ENCODE results near the gene DRD3.
A peak's percentile ranks its signal among the peaks of the same experiment; 100 is the strongest.

The DRD3 gene
- long read RNA-seq = 0 reads

DNA sequence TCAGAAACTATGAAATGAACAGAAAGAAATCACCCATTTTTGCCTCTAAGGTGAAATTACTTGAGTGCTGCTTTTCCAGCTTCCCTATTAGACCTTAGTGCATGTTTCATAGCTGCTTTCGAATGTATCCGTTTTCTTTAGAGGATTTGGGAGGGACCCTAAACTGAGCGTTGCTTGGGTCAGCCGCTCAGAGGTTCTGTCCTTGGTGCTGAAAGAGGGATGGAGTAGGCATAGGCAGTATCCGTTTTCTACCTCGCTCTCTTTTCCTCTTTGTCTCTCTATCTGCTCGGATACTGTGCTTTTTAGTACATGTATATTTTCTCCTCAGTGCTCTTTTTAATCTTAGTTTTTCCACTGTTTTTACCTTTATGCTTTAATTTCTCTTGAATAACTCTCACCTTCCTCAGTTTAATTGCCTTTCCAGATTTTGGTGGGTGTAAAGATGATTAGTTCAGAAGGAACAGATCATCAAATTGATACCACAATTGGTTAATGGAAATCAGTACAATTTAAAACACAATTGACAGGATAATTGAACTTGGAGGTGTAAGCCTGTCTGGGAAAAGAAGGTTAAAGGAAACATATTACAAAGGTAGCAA, at the start of gene DRD3:
TSS of gene DRD3 (minus strand) at position 283 of the 599 bp plus-strand sequence. CDS start 7,060 bp downstream, outside the sequence.
- Histone ChIP-seq H3K4me3 (replicated peaks; ENCODE audit: insufficient read depth, low read length) (no peak within 1 kb of the TSS), H3K27ac (replicated peaks) (no peak within 1 kb of the TSS), H3K27me3 (ENCODE audit: insufficient read depth, poor library complexity, severe bottlenecking) (peaks cover 6% of the 10 kb centered on the region)
- no peak for DNase-seq (ENCODE audit: low read depth in 1 of 2, low spot score in 1 of 2)
- TF ChIP-seq SPI1 (IDR thresholded peaks at IDR 0.05; ENCODE audit: borderline replicate concordance, low read depth) = no peak
- TF ChIP-seq, protein P1, sequence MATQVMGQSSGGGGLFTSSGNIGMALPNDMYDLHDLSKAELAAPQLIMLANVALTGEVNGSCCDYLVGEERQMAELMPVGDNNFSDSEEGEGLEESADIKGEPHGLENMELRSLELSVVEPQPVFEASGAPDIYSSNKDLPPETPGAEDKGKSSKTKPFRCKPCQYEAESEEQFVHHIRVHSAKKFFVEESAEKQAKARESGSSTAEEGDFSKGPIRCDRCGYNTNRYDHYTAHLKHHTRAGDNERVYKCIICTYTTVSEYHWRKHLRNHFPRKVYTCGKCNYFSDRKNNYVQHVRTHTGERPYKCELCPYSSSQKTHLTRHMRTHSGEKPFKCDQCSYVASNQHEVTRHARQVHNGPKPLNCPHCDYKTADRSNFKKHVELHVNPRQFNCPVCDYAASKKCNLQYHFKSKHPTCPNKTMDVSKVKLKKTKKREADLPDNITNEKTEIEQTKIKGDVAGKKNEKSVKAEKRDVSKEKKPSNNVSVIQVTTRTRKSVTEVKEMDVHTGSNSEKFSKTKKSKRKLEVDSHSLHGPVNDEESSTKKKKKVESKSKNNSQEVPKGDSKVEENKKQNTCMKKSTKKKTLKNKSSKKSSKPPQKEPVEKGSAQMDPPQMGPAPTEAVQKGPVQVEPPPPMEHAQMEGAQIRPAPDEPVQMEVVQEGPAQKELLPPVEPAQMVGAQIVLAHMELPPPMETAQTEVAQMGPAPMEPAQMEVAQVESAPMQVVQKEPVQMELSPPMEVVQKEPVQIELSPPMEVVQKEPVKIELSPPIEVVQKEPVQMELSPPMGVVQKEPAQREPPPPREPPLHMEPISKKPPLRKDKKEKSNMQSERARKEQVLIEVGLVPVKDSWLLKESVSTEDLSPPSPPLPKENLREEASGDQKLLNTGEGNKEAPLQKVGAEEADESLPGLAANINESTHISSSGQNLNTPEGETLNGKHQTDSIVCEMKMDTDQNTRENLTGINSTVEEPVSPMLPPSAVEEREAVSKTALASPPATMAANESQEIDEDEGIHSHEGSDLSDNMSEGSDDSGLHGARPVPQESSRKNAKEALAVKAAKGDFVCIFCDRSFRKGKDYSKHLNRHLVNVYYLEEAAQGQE (IDR thresholded peaks at IDR 0.05; ENCODE audit: insufficient replicate concordance, low read depth) = peak; percentile 97

DNA sequence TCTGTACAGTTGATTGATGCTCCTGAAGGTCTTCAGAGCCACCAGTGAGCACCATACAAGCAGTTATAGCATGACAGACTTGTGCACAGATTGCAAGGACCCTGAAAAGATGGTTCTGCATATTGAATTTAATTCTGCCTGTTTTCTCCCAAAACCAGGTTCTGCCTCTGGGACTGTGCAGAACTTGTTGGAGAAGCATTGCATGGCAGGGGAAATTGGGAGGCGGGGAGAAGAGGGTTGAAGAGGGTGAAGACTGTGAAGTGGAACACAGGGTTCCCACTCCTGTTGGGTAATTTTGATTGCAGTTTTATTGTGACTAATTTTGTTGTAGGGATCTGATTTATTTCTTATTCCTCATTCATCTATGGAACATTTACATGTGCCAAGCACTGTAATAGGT, 48.2 kb upstream of the DRD3 start:
- DNase-seq (ENCODE audit: low read depth in 1 of 2, low spot score in 1 of 2) = no peak
- TF ChIP-seq GABPA (IDR thresholded peaks at IDR 0.05; ENCODE audit: low read depth) (no peak), POLR2AphosphoS5 (IDR thresholded peaks at IDR 0.05; ENCODE audit: low read depth) (no peak), SPI1 (IDR thresholded peaks at IDR 0.05; ENCODE audit: borderline replicate concordance, low read depth) (no peak)
- TF ChIP-seq, protein P1 (IDR thresholded peaks at IDR 0.05; ENCODE audit: insufficient replicate concordance, low read depth) = no peak
- TF ChIP-seq, protein P2, sequence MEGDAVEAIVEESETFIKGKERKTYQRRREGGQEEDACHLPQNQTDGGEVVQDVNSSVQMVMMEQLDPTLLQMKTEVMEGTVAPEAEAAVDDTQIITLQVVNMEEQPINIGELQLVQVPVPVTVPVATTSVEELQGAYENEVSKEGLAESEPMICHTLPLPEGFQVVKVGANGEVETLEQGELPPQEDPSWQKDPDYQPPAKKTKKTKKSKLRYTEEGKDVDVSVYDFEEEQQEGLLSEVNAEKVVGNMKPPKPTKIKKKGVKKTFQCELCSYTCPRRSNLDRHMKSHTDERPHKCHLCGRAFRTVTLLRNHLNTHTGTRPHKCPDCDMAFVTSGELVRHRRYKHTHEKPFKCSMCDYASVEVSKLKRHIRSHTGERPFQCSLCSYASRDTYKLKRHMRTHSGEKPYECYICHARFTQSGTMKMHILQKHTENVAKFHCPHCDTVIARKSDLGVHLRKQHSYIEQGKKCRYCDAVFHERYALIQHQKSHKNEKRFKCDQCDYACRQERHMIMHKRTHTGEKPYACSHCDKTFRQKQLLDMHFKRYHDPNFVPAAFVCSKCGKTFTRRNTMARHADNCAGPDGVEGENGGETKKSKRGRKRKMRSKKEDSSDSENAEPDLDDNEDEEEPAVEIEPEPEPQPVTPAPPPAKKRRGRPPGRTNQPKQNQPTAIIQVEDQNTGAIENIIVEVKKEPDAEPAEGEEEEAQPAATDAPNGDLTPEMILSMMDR (IDR thresholded peaks at IDR 0.05; ENCODE audit: insufficient read depth, low read length) = no peak
- no peak overlapping the region for H3K27ac ChIP-seq (replicated peaks)
- no peaks in the 10 kb centered on the region for H3K27me3 ChIP-seq (ENCODE audit: insufficient read depth, poor library complexity, severe bottlenecking)
- no peak overlapping the region for H3K4me3 ChIP-seq (replicated peaks; ENCODE audit: insufficient read depth, low read length)

DNA sequence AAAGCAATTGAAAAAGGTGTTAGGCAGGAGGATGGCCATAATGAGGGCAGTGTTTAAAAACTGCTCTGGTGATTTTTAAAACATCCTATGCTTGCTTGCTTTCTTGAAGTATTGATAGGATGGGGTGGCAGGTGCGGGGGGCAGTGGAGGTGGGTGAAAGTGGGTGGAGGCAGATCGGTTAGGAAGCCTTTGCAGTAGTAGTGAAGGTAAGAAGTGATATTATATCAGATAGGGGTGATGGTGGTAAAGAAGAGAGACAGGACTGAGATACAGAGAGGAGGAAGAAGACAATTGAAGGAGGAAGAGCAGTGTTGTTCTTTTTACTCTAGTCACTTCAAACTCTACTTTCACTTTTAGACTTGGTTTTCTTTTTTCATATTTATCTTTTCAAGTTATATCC, 47.5 kb upstream of the DRD3 start:
- Histone ChIP-seq H3K4me3 (replicated peaks; ENCODE audit: insufficient read depth, low read length) (no peak overlapping the region), H3K27ac (replicated peaks) (no peak overlapping the region), H3K27me3 (ENCODE audit: insufficient read depth, poor library complexity, severe bottlenecking) (no peaks in the 10 kb centered on the region)
- no peak for DNase-seq (ENCODE audit: low read depth in 1 of 2, low spot score in 1 of 2)
- TF ChIP-seq, protein P2 (IDR thresholded peaks at IDR 0.05; ENCODE audit: insufficient read depth, low read length) = no peak
- TF ChIP-seq GABPA (IDR thresholded peaks at IDR 0.05; ENCODE audit: low read depth) = no peak
- TF ChIP-seq POLR2AphosphoS5 (IDR thresholded peaks at IDR 0.05; ENCODE audit: low read depth) = no peak
- TF ChIP-seq, protein P1 (IDR thresholded peaks at IDR 0.05; ENCODE audit: insufficient replicate concordance, low read depth) = no peak
- TF ChIP-seq SPI1 (IDR thresholded peaks at IDR 0.05; ENCODE audit: borderline replicate concordance, low read depth) = no peak
